Activated CD8-positive, alpha-beta memory T cell treated with anti-CD3 and anti-CD28 coated beads, Interleukin-2, amount 50 U/mL, for 24 hours (primary cell): ENCODE results near the gene SLC9A1.

Experiments
- DNase-seq: peaks from one replicate; pipeline ENCODE4 v3.0.0-alpha.2; 2020; ENCODE audit errors: extremely low read depth

The SLC9A1 gene

DNA sequence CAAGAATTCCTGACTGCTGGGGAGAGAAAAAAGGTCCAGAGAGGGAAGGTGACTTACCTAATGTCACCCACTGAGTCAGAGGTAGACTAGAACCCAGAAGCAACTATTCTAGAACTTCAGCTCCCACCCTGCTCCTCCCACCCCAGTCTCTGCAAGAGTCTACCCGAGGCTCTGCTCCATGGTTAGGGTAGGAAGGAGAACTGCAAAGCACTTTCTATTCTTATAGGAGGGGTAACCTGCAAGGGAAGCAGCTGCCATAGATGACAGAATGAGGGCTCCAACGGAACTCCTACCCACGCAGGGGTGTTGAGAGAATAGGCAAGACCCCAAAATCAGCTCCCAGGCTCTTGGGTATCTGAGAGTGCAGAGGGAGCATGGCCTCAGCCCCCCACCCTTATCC, 4.3 kb downstream of the SLC9A1 start:
- DNase-seq, result no peak

DNA sequence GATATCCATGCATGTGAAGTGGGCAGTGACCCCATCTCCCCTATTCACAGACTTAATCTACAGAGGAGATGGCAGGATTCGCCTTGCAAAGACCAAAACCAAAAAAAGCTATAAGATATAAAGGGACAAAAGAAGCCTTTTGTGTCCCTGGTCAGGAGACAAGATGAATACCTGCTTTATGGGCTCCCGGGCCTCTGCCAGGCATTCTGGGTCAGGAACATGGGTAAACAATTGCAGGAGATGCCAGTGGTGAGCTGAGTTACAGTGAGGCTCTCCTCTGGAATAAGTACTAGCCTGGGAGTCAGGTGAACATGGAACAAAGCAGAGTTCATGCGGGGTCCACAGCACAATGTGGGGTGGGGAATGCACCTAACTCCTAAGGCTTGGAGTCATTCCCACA, 4.7 kb downstream of the SLC9A1 start:
- DNase-seq, result no peak

DNA sequence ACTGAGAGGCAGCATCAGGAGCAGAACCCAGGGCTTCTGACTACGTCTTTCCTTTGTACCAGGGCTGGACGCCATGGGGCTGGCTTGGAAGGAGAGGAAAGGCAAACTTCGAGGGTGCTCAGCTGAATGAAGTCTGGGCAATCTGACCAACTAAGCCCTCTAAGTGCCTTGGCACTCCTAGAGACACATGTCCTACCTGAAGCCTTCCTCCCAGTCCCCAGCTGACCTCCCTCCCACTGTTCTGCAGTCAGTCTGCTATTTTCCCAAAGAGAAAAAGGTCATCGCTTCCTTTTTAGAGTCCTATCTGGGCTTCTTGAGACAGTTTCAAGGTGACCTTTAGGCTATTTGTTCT, 5.2 kb downstream of the SLC9A1 start:
- no peak for DNase-seq

DNA sequence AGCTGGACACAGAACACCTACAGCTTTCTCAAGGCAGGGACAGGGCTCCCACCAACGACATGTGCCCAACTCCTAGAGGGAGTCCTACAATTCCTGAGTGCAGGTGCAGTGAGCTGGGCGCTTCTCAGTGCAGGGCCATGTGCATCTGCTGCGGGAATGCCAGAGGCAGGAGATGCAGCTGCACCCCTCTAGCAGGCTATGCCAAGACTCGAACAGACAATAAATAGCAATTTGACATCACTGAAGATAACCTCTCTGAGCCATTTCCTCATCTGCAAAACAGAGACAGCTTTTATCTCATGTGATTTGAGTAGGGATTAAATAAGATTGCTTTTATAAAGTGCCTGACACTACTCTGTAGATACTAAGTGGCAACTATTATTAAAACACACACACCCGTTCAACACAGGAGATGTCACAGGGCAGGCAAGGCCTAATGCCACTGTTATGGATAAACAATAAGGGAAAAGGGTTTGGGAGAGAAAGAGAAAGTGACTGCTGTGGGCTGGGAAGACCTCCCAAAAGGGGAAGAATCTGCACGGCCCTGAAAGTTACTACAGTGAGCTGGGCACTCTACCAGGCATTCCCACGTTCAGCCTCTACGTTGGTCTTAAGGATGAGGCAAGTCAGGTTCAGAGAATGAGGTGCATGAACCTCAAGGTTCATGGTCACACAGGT, 5.7 kb downstream of the SLC9A1 start:
- no peak for DNase-seq

DNA sequence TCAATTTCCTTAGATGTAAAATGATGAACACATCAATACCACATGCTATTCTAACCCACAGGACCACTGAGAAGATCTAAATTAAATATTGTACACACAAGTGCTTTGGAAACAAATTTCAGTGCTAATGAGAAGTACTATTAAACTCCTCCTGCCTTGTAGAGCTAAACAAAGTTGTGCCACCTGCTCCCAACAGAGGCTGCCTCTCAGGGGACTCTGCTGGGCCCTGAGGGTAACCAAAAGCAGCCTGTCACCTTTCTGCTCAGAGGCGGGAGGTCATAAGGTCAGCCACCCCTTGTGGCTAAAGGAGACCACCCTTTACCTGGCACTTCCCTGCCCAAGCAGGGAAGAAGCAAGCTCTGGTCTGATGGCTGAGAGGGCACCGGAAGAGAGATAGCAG, 6.3 kb downstream of the SLC9A1 start:
- DNase-seq, result no peak

DNA sequence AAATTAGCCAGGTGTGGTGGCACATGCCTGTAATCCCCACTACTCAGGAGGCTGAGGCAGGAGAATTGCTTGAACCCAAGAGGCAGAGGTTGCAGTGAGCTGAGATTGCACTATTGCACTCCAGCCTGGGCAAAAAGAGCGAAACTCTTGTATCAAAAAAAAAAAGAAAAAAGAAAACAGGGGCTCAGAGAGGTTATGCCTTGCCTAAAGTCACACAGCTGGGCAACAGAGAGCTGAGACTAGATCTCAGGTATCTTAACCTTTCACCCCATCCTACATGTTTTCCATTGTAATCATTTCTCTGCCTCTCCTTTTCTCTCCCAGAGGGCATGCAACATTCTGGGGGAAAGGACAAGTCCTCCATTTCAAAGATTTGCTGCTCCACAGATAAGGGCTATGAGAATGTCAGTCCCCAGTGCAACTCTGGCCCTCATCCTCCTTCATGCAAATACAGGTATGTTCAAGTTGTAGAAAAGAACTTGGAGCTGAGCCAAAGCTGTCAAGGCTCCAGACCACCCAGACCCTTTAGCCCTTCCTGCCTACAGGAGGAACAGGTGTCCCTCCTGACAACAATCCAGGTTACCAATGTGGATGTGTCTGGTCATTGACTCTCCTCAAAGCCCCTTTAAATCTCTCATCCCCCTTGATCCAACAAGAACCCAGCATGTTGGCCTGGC, 6.9 kb downstream of the SLC9A1 start:
- no peak for DNase-seq

DNA sequence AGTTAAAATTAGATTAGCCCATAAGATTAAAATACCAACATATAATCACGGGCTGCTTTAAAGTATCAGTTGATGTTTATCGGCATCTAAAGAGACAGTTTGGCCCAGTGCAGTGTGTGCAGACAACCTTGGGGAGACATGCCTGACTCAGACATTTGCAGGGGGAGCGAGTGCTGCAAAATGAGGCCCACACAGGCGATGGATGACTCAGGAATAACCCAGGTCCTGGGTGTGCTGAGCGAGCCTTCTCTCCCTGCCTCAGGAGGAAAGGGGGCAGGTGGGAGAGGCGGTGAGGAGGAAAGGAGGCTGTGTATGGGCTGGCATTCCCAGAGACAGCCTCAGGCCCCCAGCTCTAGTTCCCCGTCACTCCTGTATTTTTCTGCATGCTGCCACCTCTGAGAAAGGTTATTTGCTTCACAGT, 9.0 kb downstream of the SLC9A1 start:
- DNase-seq, result no peak

DNA sequence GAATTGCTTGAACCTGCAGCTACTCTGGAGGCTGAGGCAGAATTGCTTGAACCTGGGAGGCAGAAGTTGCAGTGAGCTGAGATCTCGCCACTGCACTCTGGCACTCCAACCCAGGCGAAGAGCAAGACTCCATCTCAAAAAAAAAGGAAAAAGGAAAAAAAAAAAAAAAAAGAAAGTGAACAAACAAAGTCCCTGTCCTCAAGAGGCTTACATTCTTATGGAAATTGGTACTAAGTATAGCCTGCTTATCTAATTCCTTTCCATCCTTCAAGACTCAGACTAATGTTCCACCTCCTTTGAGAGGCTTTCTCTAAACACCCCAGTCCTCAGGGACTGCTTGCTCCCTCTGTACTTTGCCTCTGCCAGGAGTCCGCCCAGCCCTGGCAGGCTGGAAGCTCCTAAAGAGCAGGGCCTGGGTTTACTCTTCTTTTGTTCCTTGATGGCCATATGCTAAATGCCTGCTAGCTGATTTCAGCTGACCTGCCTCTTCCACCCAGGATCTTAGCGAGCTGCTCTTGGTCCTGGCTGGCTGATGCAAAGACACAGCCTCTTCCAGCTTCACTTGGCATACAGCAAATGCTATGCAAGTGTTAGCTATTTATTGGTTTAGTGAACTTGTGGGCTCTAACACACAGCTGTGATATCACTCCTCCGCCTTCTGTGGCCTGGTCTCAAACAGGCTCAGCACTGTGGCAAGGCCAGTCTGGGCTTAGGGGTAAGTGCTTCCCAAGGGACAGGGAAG, 9.8 kb downstream of the SLC9A1 start:
- no peak for DNase-seq

DNA sequence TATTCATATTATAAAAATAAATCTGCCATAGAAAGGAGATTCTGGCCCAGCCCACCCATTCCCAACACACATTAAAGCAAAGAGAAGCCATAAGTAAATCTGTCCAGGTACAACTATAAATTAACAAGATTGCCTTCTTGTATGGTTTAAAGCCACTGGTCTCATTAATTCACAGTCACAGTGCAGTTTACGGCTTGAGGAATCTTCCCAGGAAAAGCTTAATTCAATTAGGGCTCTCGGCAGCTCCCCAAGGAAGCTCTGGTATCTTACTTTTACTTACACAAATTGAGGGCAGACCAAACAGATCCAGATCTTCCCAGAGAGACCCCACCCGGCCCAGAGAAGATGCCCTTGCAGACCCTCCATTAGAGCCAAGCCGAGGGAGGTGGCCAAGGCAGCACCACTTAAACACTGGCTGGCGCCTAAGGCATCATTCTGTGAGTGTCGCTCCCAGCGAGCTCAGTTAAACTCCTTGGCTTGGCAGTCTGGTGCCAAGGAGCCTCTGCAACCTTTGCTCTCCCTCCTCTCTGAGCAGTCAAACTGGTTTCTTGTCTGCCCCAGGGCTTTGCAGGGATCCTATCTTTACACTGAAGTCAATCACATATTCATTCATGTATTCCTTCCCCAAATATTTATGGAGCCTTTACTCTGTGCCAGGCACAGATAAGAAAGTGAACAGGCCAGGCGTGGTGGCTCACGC, 10.7 kb downstream of the SLC9A1 start:
- DNase-seq, result no peak

DNA sequence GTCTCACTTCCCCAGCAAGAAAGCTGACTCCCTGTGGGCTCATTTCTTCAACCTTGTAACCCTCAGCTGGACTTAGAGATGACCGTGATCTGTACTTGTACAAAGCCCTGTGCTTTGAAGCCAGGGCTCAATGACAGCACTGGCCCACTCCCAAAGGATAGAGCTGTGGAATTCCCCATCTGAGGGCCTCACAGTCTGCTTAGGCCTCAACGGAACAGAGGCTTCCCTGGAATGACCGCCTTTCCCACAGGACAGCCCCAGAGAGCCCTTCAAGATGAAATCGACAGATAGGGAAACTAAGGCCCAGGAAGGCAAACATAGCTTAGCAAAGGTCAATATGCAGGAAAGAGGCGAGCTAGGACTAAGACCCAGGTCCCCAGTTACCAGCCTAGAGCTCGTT, 11.5 kb downstream of the SLC9A1 start:
- no peak for DNase-seq

DNA sequence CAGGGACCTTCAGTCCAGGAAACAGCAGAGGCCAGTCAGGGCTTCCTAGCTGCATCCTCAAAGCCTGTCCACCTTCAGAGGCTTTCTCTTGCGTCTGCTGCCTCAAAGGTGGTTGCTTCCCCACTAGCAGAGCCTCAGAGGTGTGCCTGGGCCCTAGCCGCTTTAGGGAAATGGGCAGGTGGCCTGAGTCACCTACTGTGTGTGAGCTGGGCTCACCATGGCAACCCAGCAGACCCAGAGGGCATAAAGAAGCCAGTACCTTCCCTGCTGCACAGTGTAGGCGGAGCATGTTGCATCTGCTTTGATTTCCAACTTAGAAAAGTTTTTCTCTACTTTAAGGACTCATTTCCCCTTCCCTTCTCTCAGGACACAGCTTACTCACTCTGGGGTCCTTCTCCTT, 12.5 kb downstream of the SLC9A1 start:
- DNase-seq, result no peak

DNA sequence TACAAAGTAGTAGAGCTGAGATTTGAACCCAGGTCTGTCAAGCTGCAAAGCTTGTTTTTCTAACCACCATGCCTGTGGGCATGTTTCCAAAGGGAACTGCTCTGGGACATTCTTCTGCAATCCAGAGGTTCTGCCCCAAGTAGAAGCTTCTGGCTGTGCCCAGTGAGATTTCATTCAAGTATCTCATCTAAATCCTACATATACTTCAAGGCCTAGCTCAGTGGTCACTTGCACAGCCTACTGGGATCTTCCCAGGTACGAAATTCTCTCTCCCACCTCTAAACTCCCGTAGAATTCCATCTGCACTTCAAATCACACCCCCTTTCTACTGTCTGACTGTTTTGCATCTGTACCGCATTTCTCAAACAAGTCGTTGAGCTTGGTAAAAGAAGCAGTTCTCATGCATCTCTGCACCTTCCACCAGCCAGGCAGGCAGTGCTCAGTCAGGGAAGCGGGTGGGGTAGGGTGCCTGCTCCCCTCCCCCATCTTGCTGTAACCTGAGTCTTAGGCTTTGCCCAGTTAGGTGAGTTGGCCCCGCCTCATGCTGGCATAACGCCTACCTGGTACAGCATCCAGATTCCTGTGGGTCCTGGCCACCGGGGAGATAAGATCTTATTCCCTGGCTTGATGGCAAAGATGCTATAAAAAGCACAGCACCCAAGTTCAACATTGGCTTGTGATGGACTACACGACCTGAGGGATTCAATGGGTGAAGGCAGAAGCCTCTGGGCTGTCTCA, 13.5 kb downstream of the SLC9A1 start:
- no peak for DNase-seq

DNA sequence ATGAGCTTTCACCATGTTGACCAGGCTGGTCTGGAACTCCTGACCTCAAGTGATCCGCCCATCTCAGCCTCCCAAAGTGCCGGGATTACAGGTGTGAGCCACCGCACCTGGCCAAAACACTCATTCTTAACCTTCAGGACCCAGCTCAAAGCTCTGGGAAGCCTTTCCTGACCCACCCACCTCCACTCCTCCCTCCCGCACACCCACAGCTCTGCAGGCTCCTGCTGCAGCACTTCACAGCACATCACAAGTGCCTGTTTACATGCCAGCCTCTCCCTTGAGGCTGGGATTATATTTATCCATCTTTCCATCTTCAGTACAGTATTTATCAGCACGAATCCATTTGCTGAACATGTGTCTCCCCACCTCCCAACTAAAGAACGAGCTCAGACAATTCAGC, 14.9 kb downstream of the SLC9A1 start:
- DNase-seq, result no peak

DNA sequence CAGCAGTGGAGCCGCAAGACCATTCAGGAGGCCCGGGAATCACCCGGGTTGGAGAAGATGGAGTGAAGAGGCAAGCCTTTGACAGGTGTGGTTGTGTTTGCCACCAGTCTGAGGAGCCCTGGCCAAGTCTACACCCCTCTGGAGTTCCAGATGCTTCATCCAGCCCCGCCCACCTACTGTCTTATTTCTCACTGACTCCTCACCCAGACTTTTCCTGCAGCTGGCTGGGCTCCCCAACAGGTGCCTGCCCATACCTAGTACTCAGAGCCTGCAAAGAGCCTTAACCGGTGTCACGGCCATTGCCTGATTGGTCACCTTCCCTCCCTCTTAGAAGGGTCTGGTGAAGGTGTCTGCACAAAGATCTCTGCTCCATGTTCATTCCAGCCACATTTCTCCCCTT, 16.0 kb downstream of the SLC9A1 start:
- DNase-seq, result no peak

DNA sequence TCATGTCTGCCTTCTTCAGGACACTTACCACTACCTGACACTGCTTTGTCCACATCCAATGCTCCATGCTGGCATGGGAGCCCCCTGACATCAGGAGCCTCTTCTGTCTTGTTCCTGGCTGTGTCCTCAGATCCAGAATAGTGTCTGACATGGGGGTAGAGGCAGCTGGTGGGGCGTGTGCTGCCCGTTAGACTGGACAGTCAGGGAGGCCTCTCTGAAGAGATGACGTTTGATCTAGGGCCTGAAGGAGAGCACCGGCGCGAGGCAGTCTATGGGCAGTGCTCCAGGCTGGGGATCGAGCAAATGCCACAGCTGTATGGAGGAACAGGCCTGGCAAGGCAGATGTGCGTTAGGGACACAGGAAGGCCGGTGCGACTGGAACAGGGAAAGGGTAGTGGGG, 16.6 kb downstream of the SLC9A1 start:
- no peak for DNase-seq

DNA sequence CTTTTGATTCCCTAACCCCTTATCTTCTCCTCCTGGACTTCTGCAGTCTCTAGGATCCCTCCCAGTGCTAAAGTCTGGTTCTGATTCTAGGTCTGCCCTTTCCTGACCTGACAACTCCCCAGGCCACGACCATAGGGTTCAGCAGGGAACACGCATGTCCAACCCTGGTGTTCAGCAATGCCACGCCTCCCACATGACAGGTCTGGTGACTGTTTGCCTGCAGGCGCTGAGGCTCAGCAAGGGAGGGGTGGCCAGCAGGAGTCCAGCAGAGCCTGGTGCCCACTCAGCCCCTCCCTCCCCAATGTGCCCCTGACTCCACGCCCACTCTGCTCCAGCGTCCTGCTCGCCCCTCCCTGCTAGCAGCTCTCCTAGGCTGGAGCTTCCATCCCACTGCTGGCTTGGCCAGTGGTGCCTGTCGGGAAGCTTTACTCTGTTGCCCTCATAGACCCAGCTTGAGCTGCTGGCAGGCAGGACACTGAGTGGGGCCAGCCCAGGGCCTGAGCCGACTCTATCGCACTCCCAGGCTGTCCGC, 17.3 kb downstream of the SLC9A1 start:
- no peak for DNase-seq

DNA sequence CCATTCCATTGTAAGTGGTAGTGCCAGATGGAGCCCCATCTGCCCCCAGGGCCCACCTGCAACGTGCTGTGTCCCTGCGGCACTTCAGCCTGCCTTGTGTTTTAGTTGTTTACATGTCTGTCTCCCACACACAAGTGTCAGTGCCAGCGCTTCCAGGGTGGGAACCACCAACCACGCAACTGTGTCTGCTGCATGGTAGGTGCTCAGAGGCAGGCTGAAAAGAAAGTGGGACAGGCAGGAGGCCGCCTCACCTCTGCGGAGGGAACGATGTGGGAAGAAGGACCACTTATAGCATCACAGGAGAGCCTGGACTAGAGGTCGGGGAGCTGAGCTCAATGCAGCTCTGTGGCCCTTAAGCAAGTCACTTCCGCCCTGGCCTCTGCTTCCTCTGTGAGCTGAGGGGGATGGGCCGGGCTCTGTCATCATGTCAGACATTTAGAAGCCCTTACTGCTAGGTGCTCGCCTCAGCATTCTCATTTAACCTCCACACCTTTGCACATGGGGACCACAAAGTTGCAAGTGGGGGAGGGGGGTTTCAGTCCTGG, 17.9 kb downstream of the SLC9A1 start:
- DNase-seq, result peak; percentile 60

DNA sequence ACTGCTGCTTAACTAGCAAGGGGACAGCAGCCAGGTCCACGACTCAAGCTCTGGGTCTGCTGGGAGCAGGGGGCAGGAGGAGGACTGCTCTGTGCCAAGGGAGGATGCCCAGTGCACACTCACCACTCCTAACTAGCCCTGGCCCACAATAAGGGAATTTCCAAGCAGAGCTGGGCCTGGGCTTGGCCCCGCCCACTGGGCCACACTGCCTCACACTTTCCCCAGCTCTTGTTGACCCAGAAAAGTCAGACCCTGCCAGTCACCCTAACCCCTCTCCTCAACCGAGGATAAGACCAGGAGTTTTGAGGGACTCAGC, 18.7 kb downstream of the SLC9A1 start:
- no peak for DNase-seq

DNA sequence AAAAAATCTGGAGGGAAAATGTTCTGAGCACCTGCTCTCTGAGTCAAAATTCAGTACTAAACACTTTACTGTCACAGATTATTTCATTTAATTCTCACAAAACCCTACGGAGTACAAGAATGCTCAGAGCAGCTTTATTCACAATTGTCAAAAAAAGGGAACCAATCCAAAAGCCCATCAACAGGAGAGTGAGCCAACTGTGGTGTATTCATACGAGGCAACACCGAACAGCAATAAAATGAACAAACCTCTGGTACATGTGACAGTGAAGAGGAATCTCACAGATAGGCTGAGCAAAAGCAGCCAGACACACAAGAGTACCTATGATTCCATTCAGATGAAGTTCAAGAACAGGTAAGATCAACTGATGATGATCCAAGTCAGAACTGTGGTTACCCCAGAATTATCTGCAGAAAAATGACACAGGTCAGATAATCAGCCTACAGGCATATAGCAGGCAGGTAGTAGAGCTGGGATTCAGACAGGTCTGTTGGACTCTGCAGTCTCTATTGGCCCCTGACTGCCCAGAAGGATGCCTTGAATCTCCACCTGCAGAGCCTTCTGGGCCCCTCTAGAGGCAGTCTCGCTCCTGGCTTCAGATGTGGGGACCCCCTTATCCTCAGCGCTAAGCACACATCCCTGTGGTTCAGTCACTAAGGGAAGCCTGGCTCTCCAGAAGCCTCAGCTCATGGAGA, 19.2 kb downstream of the SLC9A1 start:
- DNase-seq, result no peak

DNA sequence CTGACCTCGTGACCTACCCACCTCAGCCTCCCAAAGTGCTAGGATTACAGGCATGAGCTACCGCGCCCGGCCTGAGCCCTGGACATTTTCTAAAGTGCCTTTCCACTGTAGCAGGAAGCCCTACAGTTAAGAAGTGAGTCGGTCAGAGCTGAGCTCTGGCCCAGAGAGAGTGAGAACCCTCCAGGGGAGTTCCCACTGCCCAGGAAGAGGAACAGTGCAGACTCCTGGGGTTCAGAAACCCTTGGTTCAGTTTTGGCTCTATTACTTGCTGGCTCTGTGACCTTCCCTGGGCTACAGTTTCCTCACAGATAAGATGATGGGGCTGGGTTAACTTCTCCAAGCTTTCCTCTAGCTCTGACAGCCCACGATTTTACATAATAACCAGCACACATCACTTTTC, 20.9 kb downstream of the SLC9A1 start:
- DNase-seq, result no peak

DNA sequence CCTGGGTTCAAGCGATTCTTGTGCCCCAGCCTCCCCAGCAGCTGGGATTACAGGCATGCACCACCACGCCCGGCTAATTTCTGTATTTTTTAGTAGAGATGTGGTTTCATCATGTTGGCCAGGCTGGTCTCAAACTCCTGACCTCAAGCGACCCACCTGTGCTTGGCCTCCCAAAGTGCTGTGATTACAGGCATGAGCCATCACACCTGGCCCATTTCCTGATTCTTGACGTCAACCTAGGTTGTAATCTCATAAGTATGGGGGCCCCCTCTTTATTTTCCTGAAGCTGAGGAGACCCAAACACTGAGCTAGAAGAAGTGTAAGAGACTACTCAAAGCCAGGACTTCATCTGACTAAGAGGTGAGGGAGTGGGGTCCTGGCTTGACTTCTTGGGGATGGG, 21.8 kb downstream of the SLC9A1 start:
- no peak for DNase-seq
